Cardiac fibroblast (primary cell): ENCODE data around the gene SIGLEC5.

Experiments used
- DNase-seq, 2 donors: peaks; one replicate each; pipeline versions ENCODE4 v3.0.0 to v3.0.0-alpha.2; 2010; ENCODE audit warnings: low read depth in 2 of 2
- H3K4me3 ChIP-seq, 2 donors: replicated peaks in 1 of 2; 1 replicate in 1 of 2; 2 replicates in 1 of 2; pipeline ENCODE4 v1.5.1; 2011; ENCODE audit warnings: low read depth in 2 of 2, low read length in 2 of 2, mild to moderate bottlenecking in 2 of 2, moderate library complexity in 1 of 2
- CTCF ChIP-seq: IDR thresholded peaks from one replicate; pipeline ENCODE4 v1.5.1; 2011; ENCODE audit warnings: low read depth, mild to moderate bottlenecking, low read length, inconsistent platforms

Gene SIGLEC5

GRCh38 chr19:51565583-51565982, 64.6 kb downstream of the SIGLEC5 start:
- DNase-seq, result no peak
- H3K4me3 ChIP-seq, result no peak overlapping the region

GRCh38 chr19:51564791-51565190, 65.4 kb downstream of the SIGLEC5 start:
- TF ChIP-seq CTCF, result no peak
- DNase-seq, result no peak
- H3K4me3 ChIP-seq, result no peak overlapping the region

More at GRCh38 chr19:51565583-51565982, 64.6 kb downstream of the SIGLEC5 start:
- no peak for TF ChIP-seq CTCF
